ENCODE results near the gene BIRC3. TPM values are rescaled to one million over a fixed set of nuclear protein-coding genes. Genes with fewer than 3 reads are reported as not detected.
A peak's percentile ranks its signal among the peaks of the same experiment; 100 is the strongest.
"Not testable (repeated sequence)": the region's sequence is repeated elsewhere in the genome, so short reads cannot be mapped to it uniquely, and the experiment has no call there.

Gene BIRC3
- total RNA-seq, 1 donor from 2014 or later = 2.1 TPM

DNA sequence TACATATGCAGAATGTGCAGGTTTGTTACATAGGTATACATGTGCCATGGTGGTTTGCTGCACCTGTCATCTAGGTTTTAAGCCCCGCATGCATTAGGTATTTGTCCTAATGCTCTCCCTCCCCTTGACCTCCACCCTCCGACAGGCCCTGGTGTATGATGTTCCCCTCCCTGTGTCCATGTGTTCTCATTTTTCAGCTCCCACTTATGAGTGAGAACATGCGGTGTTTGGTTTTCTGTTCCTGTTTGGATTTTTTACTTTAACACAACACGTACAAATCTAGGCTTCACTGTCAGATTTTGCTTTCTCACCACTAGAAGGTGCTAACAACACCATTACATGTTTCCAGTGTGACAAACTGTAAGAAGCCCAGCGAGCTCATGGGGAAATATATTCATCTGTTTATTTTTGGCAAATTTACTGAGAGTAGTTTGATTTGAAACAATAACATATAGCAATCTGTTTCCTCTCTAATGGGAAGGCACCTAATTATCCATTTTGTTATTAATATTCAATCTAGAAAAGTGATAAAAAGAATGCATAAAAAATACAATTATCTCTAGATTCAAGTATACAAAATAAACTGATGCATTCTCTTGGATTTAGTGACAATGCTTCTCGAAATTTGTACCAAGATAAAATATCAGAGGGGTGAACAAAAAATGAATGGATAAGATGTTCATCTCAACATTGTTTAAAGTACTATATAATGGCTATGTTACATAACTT lies 23.2 kb upstream of the BIRC3 start:
- peak; percentile 92 for ATAC-seq

DNA sequence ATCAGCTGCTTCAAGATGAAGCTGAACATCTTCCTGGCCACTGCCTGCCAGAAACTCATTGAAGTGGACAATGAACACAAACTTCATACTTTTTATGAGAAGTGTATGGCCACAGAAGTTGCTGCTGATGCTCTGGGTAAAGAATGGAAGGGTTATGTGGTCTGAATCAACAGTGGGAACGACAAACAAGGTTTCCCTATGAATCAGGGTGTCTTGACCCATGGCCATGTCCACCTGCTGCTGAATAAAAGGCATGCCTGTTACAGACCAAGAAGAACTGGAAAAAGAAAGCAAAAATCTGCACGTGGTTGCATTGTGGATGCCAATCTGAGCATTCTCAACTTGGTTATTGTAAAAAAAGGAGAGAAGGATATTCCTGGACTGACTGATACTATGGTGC lies 22.2 kb upstream of the BIRC3 start:
- no peak for DNase-seq (ENCODE audit: low spot score)
- ATAC-seq = no peak

More for the DNA sequence above, 23.2 kb upstream of the BIRC3 start:
- DNase-seq (ENCODE audit: low spot score) = no peak

DNA sequence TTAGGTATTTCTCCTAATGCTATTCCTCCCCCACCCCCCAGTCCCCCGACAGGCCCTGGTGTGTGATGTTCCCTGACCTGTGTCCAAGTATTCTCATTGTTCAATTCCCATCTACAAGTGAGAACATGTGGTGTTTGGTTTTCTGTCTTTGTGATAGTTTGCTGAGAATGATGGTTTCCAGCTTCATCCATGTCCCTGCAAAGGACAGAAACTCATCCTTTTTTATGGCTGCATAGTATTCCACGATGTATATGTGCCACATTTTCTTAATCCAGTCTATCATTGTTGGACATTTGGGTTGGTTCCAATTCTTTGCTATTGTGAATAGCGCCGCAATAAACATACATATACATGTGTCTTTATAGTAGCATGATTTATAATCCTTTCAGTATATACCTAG lies 20.5 kb upstream of the BIRC3 start:
- DNase-seq (ENCODE audit: low spot score); ATAC-seq: not testable (repeated sequence)

DNA sequence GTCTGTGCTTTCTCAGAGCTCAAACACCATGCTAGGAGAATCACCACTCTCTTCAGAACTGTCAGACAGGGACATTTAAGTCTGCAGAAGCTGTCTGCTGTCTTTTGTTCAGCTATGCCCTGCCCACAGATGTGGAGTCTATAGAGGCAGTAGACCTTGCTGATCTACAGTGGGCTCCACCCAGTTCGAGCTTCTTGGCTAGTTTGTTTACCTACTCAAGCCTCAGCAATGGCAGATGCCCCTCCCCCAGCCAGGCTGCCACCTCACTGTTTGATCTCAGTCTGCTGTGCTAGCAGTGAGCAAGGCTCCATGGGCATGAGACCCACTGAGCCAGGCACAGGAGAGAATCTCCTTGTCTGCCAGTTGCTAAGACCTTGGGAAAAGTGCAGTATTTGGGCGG lies 16.4 kb upstream of the BIRC3 start:
- not testable (repeated sequence) for DNase-seq (ENCODE audit: low spot score)

DNA sequence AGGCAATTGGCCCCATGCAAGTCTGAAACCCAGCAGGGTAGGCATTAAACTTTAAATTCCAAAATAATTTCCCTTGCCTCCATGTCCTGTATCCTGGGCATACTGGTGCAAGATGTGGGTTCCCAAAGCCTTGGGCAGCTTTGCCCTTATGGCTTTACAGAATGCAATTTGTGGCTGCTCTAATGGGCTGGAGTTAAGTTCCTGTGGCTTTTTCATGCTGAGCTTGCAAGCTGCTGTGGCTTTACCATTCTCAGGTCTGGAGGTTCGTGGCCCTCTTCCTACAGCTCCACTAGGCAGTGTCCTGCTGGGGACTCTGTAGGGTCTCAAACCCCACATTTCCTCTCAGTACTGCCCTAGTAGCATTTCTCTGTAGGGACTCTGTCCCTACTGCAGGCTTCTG lies 15.0 kb upstream of the BIRC3 start:
- DNase-seq (ENCODE audit: low spot score) = no peak
- no peak for ATAC-seq

More for the DNA sequence above, 16.4 kb upstream of the BIRC3 start:
- not testable (repeated sequence) for ATAC-seq

DNA sequence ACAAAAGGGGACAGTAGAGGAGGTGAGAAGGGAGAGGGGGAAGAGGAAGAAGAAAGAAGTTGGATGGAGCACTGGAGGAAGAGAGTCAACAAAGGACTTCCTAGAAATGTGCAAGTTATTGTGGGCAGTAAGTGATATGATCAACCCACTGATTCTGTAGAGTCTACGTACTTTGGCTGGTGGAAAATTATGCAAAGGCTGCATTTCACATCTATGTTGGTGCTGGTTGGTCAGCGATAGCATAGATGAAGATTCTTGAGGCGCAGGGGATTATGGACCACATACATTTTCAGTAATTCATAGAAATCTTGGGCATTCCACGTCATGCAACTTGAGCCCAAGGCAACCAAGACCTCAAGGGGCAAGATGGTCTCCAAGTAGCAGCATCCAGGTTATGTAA lies 12.6 kb upstream of the BIRC3 start:
- ATAC-seq (no peak), DNase-seq (ENCODE audit: low spot score) (no peak)

DNA sequence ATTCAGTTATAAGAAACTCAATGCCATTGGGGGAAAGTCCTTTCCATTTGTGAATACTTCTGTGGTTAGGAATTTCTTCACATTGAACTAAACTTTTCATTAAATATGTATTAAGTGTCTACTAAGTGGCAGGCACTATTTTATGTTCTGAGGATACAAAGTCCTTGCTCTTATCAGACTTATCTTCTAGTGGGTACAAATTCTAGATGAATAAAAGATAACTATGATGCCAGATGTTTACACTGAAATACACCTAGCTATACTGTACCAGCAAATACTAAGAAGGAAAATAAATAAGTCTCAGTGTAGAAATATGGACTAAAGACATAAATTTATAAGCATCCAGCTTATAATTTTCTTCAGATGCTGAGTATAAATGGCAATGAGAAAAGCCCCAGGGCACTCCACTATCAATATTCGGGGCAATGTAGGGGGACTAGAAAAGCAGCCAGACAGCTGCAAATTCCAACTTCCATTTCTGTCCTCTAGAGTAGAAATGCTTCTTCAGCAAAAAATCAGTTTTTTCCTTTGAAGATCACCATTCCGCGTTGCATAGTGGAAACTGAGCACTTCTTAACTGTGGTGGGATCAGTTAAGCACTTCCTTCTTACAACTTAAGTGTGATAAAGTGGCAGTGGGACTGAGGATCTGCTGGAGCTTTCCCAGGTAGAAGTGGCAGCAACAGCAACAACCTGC lies 11.8 kb upstream of the BIRC3 start:
- no peak for ATAC-seq
- DNase-seq (ENCODE audit: low spot score) = no peak

DNA sequence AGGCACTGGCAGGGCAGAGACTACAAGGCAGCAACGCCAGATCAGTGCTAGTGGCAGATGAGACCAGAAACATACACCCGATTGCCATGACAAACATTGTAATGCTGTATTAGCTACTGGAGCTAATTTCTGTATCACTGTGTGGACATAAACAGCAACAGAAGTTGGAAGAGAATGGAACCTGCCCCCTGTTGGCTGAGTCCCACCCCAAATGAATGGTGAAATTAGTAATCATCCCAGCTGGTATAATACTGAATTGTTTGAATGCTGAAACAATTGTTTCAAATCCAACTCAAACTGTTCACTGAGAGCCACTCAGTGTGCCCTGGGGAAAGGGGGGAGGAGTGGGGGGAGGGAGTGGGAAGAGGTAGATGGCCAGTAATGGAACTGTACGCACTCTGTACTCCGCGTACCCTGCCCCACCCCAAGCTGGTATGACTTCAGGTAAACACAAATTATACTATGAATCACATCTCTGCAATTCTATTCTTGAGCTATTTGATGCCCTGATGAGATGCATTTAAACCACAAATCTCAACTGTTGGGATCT lies 11.2 kb upstream of the BIRC3 start:
- DNase-seq (ENCODE audit: low spot score) = no peak
- no peak for ATAC-seq

DNA sequence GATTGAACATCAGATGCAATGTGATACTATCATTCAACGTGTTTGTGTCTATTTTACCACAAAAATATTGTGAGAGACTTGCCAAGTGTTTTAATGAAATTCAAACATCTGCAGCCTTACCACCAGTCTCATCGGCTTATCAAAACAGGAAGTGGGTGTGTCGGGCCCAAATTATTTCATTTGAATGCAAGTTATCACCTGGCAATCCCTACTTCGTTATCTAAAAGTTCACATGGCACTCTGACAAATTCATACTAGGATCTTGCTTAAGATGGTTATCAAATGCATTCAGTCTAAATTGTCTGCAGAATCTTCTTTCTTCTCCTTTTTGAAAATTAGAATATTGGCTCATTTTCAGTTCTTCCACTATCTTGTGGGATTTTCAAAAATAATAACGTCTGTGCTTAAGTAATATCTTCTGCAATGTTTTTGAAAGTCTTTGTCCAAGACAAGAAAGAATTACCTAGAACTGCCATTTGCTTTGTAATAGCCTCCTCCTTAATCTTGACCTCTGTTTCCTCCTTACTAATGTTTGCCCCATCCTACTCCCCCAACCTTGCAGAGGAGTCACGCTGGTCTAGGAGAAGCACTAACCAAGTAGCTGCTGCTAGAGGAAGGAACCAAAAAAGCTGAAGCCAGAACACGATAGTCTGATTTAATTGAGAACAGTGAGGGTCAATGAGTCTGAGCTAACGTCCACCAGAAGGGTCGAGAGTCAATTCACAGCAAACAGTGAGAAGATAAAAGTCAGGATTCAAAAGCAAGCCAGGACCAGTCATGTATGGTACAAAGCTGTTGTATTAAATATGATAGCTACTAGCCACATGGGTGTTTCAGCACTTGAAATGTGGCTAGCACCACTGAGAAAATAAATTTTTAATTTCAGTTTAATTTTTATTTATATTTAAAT lies 10.2 kb upstream of the BIRC3 start:
- ATAC-seq = no peak

DNA sequence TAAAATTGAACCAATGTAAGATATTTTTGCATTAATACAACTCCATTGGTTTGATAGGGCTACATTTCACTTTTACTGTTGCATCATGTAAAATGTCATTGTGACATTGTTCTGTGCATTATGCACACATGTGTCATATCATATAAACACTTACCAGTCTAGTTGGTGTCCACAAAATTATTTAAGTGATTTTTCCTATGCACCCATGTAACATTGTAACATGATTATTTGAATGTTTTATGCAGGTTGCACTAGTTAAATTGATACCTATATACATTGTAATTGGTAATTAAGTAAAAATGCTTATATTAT lies 9.6 kb upstream of the BIRC3 start:
- no peak for ATAC-seq

More for the DNA sequence above, 10.2 kb upstream of the BIRC3 start:
- no peak for DNase-seq (ENCODE audit: low spot score)

DNA sequence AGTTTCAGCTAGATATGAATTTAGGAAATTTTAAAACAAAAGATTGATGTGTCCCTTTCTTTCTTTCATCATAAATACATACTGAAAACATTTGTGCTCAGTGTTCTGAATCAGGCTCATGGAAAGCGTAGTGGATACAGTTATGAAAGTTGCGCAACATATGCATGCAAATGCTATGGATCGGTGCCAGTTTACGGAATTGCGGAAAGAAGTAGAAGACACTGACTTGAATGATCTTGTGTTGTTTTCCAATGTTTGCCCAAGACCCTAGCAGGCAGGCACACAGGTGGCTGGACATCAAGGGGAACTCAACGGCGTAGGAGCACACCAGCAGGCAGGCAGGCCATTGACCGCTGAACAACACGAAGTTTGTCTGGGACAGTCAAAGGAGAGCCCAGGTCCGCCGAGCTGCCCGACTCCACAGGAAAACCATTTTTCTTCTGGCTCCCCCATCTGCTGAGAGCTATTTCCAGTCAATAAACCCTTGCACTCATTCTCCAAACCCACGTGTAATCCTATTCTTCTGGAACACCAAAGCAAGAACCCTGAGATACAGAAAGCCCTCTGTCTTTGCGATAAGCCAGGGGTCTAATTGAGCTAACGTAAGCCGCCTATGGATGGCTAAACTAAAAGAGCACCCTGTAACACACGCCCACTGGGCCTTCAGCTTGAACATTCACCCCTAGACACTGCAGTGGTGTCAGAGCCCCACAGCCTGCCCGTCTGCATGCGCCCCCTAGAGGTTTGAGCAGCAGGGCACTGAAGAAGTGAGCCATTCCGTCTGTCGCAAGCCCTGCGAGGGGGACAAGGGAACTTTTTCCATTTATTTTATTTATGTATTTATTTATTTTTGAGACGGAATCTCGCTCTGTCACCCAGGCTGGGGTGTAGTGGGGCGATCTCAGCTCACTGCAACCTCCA lies 7.4 kb upstream of the BIRC3 start:
- no peak for ATAC-seq

More for the DNA sequence above, 9.6 kb upstream of the BIRC3 start:
- DNase-seq (ENCODE audit: low spot score) = no peak

DNA sequence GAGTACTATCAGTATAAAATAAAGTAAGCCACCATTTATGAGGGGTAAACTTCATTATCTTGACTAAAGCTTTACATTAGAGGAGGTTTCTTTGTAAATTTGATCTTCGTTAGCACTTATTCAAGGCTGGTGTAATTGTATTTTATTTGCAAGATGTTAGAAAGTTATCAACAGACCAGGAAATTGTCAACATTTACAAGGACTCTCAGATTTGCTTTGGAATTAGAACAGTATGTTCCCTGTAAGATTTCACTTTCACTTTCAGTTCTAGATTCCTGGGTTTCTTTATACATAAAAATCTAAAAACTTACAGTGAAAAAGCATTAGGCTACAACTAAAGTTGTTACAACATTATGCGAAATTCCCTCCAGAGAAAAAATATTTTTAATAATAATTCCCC lies 4.6 kb upstream of the BIRC3 start:
- ATAC-seq = peak; percentile 15
- no peak for DNase-seq (ENCODE audit: low spot score)

More for the DNA sequence above, 7.4 kb upstream of the BIRC3 start:
- no peak for DNase-seq (ENCODE audit: low spot score)

DNA sequence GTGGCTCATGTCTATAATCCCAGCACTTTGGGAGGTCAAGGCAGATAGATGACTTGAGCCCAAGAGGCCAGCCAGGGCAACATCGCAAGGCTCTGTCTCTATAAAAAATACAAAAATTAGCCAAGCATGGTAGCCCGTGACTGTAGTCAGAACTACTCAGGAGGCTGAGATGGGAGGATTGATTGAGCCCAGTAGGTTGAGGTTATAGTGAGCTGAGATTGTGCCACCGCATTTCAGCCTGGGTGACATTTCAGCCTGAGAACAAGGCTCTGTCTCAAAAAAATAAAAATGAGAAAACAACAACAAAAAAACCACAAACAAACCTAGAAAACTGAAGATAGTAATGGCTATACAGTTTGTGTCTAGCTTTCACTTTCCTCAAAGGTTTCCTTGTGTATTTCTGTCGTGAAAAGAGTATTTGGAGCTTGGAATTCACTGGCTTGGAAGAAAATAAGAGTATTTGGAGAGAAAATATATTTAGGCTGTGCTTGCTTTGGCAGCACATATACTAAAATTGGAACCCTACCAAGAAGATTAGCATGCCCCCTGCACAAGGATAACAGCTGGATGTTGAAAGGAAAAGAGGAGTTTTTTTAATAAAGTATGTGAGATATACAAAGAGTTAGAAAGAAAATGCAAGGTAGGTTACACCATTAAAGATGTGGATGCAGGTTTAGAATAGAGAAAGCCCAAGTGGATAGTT lies 3.9 kb upstream of the BIRC3 start:
- DNase-seq (ENCODE audit: low spot score) = no peak

DNA sequence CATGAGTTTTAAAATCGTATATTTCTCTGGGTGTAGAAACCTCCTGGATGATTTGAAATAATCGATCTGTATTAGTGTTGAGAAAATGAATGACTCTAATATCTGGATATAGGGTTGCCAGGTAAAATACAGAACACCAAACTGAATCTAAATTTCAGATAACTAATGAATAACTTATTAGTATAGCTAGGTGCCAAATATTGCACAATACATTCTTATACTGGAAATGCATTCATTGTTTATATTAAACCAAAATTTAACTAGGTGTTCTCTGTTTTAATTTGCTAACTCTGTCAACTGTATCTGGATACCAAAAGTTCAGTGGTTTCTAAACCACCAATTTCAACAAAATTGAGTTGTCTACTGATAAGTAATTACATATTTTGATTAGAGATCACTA lies 2.5 kb upstream of the BIRC3 start:
- ATAC-seq (no peak), DNase-seq (ENCODE audit: low spot score) (no peak)

More for the DNA sequence above, 3.9 kb upstream of the BIRC3 start:
- ATAC-seq = no peak

DNA sequence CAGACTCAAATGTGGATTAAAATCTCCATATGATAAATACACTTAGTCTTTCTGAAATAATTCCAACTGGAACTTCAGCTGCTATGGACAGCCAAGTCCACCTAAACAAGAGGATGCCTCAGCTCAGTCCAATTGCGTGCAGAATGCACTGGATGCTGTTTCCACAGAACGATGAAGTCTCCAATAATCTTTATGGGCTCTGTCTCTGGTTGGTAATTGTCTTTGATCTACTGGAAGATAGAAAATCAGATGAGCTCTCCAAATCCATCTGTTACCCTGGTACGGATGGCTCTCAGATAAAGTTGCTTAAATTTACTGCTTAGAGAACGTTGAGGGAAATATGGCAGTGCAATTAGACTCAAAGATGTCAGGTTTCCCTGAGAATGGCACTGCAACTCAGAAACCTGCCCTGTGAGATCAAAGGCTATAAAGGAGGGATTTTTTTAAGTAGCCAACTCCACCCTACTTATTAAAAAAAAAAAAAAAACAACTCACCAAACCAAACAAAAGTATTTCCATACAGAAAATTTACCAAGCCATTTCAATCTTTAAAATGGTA lies 859 bp upstream of the BIRC3 start:
- DNase-seq (ENCODE audit: low spot score) (no peak), ATAC-seq (no peak)

DNA sequence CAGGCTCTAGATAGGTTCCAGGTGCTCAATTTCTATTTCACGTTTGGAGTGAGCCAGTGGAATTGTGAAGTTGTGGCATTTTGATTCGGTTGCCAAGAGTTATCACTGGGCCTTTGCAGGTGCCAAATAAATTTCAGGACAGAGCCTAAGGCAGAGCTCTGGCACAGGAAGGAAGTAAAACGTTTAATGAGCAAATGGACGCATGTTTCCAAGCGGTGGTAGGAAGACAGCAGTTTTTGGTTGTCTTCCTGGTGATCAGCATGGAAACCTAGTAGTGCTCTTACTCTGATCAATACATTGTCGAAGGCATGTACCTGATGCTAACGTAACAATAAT lies 452 bp downstream of the BIRC3 start:
- ATAC-seq = no peak

DNA sequence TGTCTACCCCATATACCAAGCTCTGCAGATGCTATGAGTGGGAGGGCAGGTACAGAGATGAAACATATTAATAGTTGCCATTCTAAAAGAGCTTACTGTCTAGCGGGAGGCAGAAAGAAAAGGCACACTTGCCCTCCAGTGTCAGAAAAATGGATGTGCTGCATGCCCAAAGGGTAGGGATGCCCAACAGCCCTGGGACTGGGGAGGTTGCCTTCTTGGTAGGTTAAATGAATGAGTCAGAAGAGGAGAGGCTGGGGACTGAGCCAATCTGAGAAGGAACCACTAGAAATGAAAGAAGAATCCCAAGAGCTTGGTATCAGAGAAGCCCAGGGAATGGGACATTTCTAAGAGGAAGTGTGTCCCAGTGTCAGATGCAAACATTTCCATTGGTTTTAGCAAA lies 1.2 kb downstream of the BIRC3 start:
- ATAC-seq (no peak), DNase-seq (ENCODE audit: low spot score) (no peak)

More for the DNA sequence above, 452 bp downstream of the BIRC3 start:
- no peak for DNase-seq (ENCODE audit: low spot score)

DNA sequence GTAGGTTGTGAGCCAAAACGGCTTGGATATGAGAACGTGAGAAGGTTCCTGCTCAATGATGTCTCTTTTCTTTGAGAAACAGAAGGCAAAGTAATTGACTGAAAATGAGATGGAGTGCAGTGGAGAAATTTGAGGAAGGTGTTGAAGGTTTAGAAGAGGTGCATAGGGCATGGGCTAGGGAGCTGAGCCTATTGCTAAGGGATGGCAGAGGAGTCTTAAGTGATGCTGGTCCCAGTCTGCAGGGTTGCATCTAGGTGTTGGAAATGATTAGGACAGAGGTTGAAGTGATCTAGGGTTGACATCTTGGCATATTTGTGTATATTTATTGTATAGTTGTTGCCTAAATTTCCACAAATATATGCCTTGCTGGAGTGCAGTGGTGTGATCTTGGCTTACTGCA lies 2.3 kb downstream of the BIRC3 start:
- ATAC-seq (no peak), DNase-seq (ENCODE audit: low spot score) (no peak)

DNA sequence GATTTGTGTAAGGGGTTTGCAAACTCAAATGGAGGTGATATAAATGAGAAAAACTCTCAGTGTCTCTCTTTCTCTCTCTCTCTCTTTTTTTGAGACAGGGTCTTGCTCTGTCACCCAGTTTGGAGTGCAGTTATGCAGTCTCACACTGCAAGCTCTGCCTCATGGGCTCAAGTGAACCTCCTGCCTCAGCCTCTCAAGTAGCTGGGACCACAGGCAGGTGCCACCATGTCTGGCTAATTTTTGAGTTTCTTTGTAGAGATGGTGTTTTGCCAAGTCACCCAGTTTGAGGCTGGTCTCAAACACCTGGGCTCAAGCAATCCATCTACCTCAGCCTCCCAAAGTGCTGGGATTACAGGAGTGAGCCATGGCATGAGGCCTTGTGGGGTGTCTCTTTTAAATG lies 2.9 kb downstream of the BIRC3 start:
- ATAC-seq (no peak), DNase-seq (ENCODE audit: low spot score) (no peak)
